Sigmoid colon (tissue), 4 donors: ENCODE data around the gene SPATA25.

ENCODE experiments used
- EP300 ChIP-seq, 4 donors: sonication (generic); formaldehyde crosslinking; IDR thresholded peaks; one replicate each; pipeline ENCODE4 v1.6.1; 2017; ENCODE audit warnings: antibody characterized with exemption in 4 of 4
- POLR2A ChIP-seq, 2 donors: fragments of 450-650 bp; IDR thresholded peaks; one replicate each; pipeline ENCODE4 v1.6.1; 2016; ENCODE audit warnings: antibody characterized with exemption in 2 of 2, mild to moderate bottlenecking in 2 of 2, moderate library complexity in 2 of 2

DNA sequence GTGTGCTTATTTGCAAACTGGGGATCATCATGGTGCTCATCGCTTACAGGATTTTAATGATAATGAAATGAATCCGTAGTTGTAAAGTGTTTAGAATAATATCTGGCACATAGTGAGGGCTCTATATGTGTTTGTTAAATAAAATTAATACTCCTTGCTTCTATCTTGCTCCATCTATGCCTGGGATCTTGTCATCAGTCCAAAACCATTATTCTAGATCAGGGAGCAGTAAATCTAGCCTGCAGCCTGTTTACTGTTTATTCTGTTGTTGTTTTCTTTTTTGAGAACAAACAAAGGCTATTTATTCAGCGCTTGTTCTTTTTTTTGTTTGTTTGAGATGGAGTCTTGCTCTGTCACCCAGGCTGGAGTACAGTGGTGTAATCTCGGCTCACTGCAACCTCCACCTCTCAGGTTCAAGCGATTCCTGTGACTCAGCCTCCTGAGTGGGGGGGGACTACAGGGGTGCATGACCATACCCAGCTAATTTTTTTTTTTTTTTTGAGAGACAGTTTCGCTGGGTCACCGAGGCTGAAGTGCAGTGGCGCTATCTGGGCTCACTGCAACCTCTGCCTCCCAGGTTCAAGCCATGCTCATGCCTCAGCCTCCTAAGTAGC, 38.3 kb downstream of the SPATA25 start:
- TF ChIP-seq POLR2A (IDR thresholded peaks at IDR 0.05) (no peak), EP300 (IDR thresholded peaks at IDR 0.05) (no peak)
